NCI-H1930 (cell line): ENCODE results near the gene AHDC1.
"Not testable (repeated sequence)": the region's sequence is repeated elsewhere in the genome, so short reads cannot be mapped to it uniquely, and the experiment has no call there.

Source experiments
- DNase-seq, 2 experiments: peaks; one replicate each; lab custom pipeline; 2025; lab: John Stamatoyannopoulos, UW

Gene AHDC1

DNA sequence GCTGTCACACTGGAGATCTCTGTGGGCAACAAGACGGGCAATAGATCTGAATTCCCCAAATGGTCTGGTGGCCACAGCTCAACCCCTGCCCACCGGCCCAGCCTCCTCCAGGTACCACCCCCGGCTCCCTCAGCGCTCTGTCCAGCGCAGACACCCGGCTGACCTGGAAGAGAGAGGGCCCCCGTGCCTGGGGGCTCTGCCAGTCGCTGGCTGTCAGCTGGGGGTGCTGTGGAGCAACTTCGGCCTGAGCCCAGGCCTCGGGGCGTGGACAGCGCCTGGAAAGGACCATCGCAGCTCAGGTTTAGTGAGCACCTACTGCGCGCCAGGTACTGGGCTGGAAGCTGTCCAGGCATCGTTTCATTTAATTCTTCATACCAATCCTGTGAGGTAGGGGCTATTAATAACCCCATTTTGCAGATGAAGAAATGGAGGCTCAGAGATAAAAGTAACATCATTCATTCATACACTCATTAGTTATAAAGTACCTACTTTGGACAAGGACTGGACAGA lies 51.0 kb downstream of the AHDC1 start:
- no peak for DNase-seq

DNA sequence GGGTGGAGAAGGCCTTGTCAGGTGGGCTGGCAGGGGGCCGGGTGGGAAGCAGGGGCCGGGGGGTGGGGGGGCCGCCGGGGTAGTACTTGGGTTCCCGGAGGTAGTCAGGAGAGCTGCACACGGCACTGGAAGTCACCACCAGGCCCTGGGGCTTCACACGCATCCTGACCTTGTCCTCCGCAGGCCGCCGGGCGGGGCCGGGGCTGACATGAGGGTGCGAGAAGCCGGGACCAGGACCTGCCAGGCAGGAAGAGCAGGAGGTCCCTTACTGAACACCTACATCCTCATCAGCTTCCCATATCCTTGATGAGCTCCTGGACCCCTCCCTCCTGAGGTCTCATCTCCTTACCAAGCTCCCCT lies 52.0 kb downstream of the AHDC1 start:
- no peak for DNase-seq

DNA sequence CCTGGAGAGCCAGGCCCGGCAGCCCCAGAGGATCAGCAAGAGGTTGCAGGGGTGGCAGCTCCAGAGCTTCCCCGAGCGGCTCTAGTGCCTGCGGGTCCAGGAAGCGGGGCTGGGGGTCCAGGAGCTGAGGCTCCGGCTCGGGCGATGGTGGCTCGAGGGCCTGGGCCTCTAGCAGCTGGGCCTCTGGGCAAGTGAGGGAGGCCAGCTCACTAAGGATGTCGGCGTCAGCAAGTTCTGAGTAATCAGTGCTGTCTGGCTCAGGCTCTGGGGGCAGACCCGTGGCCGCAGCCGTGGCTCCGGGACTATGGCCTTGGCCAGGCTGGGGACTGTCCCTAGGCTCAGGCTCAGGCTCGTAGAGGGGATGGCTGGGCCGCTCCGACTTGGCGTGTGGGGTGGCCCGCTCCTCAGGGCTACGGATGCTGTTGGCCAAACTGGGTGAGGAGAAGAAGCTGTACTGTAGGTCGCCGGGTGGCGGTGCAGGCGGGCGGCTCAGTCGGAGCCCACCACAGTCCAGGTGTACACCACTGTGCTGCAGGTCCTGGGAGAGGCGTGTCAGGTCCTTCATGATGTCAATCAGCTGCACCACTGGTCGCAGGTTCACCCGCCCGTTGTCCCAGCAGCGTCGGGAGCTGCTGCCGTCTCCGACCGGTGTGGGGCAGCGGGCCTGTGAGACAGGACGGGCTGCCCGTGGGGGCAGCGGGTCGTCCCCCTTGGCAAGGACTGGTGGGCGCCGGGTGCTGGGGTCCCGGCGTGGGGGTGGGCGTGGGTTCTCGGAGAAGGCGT lies 52.6 kb downstream of the AHDC1 start:
- DNase-seq = no peak

DNA sequence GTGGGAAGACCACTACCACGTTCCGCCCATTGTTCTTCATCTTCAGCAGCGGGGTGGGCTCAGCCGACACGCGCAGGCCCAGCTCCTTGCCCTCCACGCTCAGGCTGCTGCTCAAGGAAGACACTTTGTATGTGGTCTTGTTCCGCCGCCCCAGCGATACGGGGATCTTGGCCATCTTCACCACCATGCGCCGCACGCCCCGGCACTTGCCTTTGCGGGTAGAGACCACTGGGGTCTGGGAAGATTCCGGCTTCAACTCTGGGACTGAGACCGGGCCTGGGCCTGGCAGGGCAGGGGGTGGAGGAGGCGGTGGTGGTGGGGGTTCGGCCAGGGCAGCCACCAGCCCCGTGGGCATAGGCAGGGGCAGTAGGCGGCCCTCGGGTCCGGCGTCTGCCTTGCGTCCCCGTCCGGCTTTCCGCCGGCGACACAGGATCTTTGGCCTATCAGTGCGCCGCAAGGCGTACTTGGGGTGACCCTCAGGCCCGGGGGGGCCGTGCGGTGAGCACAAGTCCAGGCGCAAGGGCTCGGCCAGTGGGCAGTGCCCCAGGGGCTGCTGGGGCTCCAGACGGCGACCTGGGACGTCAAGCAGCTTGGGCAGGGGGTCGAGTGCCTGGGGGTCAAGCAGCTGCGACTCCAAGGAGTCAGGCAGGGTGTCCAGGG lies 53.3 kb downstream of the AHDC1 start:
- DNase-seq = no peak

DNA sequence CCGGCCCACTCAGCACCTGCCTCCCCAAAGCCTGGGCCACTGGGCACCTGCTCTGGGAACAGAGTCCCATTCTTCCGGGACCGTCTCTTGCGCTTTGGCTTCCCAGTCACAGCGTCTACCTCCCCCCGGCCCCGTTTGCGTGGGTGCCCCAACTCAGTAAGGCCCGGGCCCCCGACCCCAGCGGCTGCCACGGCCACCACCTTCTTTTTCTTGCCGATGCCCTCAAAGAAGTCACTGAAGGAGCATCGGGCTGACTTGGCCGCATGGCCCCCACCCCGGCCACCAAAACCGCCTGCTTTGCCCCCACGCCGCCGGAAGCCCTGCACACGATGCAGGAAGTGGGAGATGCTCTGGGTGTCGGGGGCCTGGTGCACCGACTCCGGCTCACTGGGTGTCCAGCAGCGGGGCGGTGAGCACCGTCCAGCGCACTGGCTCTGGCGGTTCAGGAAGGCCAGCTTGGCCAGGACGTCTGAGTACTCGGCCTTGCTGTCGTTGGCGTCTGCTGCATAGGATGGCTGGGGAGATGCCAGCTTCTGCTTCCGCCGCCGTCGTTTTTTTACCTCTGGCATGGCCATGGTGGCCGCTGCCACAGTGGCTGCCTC lies 54.0 kb downstream of the AHDC1 start:
- no peak for DNase-seq

DNA sequence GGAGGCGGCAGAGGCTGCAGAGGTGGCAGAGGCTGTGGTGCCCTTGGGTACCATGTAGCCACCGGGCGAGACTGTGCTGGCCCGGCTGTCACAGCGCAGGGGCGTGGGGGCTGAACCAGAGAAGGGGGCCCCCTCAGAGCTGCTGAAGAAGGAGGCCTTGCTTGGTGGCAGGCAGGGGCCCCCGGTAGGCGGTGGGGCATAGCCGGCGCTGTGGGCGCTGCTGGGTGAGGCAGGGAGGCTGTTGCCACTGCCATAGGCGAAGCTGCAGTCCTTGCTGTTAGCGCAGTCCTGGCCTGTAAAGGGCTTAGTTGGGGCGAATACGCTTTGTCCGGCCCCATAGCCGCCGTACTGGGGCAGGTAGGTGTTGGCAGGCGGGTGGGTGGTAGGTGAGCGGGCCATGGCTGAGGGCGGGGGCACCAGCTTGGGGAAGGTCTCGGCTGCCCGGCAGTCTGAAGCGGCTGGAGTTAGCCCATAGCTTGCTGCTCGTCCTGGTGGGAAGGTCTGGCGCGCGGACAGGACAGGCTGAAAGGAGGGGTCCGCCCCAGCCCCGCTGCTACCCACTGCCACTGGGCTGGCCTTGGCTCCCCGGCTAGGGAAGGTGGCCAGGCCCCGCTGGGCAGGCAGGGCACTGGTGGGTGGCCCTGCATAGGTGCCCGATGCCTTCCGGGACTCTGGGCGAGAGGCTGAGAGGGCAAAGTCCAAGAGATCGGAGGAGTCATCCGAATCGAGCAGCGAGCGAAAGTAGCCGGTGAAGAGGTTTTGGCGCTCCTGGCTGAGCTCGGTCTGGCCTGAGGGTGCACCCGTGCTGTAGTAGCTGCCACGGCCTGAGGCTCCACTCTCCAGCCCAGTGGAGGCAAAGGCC lies 54.9 kb downstream of the AHDC1 start:
- no peak for DNase-seq

DNA sequence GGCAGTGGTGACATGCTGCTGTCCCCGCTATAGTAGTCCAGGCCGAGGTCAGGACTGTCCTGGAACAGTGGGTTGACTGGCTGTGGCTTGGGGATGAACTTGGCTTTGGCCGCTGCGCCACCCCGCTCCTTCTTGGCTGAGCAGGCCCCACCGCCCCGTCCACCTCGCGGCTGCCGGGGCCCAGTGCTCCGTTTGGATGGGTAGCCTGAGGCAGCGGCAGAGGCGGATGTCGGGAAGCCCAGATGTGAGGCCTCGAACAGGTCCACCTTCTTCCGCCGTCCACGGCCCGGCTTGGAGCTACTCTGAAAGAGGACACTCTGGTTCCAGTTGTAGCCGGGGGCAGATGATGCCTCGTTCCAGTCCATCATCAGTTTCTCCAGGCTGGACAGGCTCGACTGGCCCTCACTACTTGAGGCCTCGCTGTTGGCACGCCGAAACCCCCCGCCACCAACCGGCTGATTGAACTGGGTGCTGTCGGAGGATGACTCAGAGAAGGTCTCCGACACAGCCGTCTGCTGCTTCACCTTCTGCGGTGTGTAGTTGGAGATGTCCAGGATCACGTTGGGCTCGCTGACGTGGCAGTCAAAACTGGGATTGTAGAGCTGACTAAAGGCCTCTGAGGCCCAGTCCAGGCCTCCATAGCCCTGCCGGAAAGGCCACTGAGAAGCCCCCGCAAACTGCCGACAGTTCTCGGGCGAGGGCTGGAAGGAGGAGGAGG lies 55.6 kb downstream of the AHDC1 start:
- DNase-seq = no peak

DNA sequence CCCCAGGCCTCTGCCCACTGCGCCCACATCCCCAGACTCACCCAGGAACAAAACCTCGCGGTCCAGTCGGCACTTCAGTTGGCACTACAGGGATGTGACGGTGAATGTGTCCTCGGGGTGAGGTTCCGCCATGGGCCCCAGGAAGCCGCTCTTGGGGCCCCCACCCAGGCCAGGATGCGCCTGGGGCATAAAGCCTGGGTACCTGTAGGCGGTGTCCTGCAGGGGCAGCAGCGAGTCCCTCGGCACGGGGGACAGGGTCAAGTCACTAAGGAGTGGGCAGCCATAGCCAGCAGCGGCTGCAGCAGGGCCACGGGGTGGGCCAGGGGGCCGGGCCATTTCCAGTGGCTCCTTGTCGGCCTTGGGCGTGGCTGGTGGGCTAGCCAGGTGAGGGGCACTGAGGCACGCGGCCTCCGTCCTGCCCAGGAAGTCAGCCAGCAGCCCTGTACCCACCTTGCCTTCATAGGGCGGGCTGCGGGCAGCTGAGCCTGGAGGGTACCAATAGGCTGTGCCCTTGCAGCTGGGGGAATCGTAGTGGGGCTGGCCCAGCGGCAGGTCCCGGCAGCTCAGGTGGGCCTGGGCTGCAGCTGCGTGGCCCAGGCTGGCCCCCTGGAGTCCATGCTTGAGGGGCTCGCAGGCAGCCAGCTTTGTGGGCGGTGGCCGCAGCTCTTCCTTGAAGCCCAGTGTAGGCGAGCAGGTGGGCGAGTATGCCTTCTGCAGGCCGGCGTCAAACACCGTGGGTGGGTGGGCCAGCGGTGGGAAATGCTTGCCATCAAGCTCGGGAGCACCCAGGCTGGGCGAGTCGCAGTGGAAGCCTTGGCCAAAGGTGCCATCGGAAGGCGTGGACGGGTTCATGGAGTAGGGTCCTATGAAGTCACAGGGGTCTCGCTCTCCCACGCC lies 56.5 kb downstream of the AHDC1 start:
- no peak for DNase-seq

DNA sequence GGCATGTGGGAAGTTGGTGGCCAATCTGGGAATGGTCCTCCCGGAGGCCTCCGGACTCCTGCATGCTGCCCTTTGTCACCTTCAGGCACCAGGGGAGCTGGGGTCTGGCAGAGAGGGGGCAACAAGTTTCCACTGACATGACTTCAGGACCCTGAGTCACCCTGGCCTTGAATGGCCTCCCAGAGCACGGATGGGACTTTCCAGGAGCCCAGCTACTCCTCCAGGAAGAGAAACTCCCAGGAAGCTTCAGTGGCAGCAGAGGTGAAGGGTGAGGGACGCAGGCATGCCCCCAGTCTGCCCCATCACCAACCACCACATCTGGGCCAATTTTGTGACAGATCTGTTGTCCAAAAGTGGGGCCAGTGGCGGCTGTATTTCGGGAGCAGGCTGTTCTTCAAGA lies 58.1 kb downstream of the AHDC1 start:
- no peak for DNase-seq

DNA sequence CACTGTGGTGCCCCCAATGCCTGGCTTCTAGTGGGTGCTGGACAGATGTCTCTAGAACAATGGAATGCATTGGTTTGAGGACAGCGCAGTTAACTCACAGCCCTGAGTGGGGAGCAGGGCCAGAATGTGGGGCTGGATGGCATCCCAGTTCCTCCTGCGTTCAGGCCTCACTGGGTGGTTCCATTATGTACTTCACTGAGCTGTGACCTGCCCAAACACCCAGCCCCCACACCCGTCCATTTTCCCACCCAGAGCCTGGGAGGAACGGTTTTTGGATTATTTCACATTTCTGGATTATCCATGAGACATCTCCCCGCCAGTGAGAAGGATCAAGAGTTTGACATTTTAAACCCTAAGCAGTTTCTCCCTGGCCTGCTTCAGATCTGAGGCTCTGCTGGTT lies 58.7 kb downstream of the AHDC1 start:
- DNase-seq = no peak

DNA sequence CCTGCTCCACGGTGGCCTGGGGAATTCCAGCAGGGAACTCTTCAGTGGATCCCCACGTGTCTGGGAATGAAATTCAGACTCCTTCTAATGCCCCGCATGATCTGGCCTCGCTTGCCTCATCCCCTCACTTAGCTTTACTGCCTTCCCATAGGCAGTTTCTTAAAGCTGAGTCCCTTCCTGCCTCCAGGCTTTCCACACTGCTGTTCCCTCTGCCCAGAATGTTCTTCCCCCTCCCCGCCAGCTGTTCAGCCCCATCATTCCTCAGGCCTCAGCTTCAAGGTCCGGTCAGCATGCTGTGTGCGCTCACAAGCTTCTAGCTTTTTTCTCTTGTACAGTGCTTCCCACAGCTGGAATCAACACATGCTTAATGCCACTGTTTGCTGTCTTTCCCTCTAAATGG lies 59.1 kb downstream of the AHDC1 start:
- DNase-seq = no peak

DNA sequence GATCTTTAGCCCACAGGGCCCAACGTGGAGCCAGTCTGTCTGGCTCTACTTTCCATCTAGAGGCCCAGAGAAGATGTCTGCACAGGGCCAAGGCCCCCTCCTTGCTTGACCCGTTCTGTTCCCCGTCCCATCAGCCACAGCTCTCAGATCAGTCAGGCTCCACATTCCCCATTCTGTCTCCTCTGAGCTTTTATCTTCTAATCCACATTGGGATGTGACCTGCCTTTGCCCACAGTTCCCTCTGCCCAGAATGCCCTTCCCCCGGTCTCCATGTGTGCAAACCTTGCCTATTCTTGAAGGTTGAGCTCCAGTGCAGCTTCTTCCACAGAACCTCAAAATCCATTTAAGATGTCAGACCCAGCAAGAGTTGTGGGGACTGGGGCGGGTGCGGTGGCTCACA lies 60.7 kb downstream of the AHDC1 start:
- no peak for DNase-seq

DNA sequence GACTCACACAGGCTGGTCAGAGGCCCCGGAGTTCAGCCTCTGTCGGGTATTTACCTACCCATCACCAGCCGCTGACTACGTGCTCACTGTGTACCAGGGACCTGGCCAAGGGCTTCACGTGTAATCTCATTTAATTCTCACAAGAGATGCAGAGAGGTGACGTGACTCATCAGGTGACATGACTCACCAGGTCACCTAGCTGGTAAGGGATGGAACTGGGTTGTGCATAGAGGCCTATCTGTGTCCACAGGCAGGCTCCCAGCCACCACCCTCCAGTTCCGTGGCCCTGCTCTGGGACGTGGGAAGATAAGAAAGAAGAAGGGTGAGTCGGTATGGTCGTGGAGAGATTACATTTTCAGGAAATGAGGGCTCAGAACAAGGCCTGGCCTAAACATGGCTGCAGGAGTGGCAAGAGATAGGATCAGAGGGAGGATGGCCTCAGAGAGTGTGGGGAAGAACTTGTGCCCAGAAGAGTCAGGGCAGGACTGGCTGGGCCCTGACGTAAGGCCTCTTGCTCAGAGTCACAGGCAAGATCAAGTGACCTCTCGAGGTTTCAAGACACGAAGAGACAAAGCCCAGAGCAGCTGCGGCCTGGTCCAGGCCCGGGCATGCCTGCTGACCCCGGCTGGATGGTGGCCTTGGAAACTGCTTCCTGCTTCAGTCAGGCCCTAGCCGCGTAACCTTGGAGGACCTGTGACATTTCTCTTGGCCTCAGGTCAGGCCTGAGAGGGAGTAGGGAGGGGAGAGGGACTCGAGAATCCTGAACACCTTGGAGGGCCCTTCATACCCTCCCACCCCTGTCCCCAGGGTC lies 61.3 kb downstream of the AHDC1 start:
- DNase-seq = no peak

DNA sequence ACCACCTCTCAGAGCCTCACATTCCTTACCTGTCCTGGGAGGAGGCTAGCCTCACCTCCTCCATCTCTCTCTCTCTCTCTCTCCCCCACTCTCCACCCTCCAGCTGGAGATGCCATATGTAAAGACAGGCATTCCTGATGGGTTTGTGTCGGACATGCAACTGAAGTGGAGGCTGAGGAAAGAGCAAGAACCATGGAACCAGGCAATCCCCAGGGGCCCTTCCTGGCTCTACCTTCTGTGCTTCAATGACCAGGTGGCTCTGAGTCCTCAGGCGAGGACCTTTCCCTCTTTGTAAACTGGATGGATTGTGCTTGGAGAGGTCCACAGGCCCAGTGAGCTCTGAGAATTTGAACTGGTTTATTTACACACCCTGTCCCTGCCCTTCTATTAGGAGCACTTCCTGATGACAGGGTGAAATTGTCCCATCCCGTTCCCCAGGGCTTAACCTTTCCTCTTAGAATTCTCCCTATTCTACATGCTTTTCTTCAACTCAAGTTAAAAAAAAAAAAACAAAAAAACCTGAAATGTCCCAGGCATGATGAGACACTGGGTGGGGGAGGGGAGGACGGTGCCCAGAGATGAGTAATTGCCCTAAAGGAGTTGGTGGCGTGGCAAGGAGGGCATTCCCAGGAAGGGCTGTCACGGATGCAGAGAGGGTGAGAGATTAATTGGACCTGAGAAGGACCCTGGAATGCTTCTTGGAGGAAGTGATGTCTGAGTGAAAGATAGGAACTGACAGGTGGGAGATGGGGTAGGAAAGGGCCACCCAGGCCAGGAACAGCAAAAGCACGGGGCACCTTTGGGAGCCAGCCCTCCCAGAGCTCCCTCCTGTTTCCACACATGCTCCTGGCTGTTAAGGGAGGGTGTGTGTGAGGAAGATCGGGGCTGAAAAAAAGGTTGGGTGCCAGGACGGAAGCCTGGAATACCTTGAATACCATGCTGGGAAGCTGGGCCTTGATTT lies 63.8 kb downstream of the AHDC1 start:
- no peak for DNase-seq

DNA sequence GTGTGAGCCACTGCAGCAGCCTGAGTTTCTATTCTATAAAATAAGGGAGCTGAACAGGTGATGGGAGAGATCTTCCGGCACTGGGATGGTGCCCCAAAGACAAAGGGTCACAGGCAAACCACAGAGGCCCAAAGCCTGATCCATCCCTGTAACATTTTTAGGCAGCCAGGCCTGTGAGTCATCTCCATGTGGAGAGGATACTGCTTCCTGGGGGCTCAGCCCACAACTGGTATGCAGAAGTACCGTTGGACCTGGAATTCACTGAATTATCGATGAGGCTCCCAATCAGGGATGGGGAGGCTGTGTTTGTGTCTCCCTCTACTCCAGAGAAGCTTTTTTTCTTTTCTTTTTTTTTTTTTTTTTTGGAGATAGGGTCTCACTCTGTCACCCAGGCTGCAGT lies 65.2 kb downstream of the AHDC1 start:
- no peak for DNase-seq

DNA sequence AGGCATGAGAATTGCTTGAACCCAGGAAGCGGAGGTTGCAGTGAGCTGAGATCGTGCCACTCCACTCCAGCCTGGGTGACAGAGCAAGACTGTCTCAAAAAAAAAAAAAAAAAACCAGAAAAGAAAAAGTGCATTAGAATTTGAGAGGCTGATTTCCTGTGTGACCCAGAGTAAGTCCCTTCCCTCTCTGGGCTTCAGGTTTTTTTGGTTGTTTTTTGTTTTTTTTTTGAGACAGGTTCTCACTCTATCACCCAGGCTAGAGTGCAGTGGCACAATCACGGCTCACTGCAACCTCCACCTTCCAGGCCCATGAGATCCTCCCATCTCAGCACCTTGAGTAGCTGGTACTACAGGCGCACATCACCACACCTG lies 65.7 kb downstream of the AHDC1 start:
- DNase-seq = not testable (repeated sequence)

DNA sequence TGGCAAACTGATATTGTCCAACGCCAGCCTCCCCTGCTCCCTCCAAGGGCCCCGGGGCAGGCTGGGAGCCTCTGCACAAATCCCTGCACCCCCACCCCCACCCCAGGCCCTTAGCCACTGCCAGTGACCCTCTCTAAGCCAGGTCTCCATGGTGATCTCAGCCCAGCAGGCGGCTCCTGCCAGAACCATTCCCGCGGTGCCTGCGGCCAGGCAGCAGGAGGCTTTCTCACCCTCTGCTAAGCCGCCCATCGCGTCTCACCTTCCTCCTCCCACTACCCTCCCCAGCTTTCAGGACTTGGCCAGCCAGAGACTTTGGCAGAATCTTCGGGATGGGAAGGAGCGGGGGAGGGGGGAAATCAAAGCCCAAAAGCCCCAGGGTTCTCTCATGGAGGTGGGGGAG lies 67.2 kb downstream of the AHDC1 start:
- no peak for DNase-seq

DNA sequence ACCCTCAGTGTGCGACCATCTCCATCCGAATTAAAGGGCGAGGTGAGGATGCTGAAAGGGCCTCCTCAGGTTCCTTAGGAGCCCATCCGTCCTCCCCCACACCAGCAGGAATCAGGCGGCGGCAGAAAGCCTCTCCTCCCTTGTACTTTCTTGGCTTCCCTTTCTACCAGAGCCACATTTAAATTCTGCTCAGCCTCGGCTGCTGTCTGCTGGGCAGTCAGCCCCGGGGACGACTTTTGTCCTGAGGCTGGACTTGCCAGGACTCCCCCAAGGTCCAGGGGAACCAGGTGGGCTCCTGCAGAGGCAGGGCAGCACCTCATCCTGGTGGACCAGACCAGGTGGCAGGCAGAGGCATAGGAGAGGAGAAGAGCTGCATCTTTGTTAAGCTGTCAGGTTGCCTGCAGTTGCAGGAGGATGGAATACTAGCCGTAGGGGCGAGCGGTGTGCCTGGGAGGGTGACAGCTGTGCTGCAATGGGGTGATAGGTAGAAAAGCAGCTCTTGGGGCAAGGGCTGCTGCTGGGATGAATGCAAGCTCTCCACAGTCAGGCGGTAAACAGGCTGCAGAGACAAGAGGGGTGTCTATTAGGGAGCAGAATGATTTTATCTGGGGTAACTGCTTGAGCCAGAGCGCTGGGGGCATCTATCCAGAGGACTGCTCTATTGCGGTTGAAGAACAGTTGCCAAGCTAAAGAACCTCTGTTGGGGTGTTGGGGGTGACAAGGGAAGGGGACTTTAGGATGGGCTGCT lies 67.8 kb downstream of the AHDC1 start:
- DNase-seq = no peak
